Measurements from ENCODE around the gene SKIDA1.

The SKIDA1 gene

DNA sequence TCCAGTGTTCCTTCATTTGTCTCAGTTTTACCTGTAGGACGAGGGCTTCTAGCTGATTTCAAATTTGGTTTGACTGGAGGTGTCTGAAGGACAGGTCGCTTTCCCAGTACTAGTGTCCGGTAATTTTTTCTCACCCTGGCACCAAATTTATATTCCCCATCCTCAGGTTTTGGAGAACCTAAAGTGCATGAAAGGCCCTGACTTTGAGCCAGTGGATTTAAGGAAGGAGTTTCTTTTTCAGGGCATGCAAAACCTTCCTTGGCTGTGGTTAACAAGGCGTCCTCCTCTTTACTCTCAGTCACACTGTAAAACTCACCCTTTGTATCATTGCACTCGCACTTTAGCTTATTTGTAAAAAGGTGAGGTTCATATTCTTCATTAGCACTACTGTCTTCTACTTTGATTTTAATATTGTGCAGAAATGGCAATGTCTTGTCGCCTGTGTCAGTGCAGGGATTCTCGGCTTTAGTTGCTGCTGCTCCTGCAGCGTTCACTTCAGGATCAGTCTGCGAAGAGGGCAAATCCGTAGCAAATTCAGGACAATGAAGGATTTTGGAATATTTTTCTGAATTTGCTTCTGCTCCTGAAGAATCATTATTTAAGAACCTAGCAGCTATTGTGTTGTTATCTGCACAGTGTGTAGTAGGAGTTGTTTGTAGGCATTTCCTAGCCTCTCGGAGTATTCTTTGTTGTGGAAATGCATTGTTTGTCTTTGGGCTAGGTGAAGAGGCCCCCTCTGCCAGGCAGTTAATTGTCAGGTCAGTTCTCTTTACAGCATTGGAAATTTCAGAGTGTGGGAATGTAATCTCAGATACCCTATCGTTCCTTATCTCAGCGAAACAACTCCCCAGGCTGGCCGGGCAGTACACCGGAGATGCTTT lies 9.9 kb downstream of the SKIDA1 start:
- DNase-seq: no peak

GRCh38 chr10:21514818-21515351 lies 10.6 kb downstream of the SKIDA1 start:
- DNase-seq: no peak

DNA sequence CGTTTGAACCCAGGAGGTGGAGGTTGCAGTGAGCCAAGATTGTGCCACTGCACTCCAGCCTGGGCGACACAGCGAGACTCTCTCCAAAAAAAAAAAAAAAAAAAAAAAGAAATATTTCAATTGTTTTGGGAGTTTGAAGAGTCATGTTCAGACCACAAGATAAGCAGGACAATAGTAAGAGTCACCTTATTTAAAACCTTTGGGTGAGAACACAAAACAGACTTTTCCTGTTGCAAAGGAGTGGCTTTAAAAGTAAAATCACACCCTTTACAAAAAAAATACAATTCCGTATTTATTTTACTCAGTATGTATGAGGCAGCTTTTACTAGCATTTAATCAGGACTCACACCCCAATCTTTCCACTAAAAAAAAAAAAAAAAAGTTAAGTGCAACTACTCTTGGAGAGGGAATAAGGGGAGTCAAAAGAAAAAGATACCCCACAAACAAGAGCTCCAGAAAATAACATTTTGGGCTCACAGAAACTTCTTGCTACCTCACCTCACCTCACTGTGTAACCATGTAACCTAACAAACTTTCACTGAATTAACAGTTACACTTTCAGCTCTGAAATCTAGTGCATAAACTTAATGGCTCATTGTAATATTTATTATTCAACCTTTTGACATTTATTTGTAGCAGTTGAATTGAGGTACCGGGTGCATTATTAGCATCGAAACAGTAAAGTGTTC lies 11.2 kb downstream of the SKIDA1 start:
- DNase-seq: no peak

DNA sequence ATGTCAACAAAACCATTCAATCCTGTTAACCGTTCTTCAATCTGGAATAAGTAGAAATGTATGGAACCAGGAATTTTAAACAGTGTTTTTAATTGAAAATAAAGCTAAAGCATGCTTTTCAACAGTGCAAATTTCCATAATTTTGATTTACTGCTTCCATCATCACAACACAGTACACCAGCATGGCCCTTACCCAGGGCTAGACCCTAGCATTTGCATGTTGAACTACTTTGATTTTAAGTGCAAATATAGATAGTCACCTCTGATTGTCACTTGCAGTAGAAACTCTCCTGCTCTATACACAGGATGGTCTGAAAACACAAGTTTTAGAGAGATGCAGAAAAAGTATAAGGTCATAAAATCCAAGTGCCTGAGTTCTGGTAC lies 12.1 kb downstream of the SKIDA1 start:
- DNase-seq: no peak

GRCh38 chr10:21512573-21513404 lies 12.7 kb downstream of the SKIDA1 start:
- no peak for DNase-seq

DNA sequence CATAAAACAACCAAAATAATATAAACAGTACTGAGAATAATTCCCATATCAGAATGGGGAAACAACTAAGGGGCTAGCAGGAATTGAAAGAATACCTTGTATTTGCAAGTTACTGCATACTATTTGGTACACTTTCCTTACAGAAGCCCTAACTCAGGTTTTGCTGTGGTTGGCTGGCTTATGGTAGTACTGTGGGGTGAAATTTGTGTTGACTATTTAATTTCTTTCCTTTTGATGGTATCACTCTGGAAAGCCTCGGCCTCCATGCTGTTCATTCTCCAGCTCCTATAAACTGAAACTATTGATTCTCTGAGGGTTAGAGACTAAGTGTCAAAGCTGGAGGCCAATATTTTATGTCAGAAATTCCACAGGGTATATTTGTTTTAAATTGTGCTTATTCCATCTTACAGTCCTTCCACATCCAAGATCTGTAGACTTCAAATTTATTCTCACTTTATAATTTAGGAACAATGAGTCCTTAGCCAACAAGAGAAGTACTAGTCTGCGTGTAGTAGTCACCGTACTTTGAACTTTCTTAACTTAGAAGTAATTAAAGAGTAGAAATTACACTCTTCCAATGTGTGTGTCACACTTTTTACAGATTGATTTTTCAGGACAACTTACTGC lies 13.4 kb downstream of the SKIDA1 start:
- no peak for DNase-seq

DNA sequence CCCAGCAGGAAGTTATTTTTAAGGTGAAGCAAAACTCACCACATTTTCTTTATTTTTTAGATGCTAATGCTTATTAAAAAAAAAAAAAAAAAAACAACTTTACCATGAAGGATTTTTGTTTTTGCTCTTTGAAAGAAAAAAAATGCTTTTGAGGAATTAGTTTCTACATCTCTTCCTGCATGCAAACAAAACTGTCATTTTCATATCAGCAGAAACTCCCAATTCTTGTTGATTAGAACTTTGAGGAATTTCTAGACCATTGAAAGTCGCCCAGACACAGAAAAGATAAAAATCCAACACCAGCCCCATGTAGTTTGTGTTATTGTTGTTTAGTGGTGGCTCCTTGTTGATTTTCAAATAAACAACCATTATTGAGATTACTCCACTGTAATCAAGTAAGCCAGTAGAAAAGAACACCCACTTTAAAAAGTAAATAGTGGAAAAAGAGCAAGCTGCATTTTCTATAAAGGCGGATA lies 14.3 kb downstream of the SKIDA1 start:
- no peak for DNase-seq

DNA sequence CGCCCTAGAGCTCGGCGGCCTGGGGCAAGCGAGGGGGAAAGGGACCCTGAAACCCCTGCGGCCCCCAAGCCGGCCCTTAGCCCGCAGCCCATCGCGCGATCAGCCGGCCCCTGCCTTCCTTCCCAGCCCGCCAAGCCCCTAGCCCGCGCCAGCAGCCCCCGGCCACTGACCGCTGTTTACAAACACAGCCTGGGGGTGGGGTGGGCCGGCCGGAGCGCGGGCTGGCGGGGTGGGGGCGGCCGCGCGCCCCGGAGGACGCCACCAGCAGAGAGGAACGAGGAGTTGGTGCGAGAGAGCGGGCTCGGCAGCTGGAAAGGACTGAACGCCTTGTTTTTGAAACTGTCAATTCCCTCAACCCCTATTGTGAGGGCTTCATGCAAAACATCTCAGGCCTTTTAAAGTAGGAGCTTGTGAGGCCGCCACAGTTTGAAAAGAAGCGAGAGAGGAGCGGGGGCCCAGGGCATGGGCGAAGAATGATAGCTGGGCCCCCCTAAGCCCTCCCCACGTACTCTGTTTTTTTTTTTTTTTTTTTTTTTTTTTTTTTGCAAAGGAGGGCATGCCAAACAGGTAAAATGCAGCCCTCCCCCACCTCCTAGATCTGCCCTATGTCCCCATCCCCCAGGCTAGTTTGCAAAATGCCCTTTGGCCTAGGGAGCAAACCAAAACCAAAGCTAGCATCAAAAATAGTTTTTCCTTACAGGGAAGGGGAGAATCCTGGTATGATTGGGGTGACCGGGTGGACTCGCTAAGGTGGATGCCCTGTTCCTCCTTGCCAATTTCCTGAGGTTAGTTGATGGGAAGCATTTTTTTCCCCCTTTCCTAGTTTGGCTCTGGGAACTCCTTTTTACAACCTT lies 15.0 kb downstream of the SKIDA1 start:
- no peak for DNase-seq

GRCh38 chr10:21509341-21510240 lies 15.9 kb downstream of the SKIDA1 start:
- no peak for DNase-seq

DNA sequence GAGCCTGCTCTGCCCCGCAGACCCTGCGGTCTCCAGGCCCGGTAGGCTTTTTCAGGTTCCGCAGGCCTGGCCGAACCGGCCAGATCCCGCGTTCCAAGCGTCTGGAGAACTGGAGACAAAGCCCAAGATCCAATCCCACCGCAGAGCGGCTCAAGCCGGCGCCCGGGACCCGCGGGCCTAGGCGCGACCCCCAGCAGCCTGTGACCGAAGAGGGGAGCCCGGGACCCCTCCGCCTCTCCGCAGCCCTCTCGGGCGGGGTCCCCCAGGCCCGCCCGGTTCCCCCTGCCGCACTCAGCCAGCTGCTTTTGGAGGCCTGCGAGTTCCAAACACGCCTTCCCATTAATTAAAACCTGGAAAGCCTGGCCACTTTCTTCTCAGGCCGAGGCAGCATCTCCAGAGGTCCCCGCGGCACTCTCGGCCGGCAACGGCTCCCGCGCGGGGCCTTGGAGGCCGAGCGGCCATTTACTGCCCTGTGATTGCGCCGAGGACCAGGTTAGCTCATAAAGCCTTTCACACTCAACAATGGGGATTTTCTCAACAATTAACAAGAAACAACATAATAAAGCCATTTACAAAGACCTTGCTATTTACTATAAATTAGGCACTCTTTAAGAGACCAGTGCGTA lies 16.7 kb downstream of the SKIDA1 start:
- DNase-seq: no peak

DNA sequence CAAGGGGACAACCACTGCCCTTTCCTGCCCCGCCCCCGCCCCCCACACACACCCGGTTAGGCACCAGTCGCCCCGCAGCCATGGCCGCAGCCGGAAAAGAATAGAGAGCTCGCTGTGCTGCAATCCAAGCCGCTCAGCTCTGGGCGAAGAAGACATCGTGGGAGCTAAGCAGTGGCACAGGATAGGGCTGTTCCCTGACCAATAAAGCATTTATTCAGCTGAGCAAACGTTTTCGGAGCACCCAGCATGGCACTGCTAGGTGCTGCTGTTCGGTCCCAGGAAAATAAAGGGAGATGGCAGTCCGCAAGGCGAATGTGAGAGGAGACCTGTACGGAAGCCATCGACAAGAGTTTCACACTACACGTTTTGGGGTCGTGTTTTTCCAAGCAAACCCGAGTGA lies 18.3 kb downstream of the SKIDA1 start:
- no peak for DNase-seq

DNA sequence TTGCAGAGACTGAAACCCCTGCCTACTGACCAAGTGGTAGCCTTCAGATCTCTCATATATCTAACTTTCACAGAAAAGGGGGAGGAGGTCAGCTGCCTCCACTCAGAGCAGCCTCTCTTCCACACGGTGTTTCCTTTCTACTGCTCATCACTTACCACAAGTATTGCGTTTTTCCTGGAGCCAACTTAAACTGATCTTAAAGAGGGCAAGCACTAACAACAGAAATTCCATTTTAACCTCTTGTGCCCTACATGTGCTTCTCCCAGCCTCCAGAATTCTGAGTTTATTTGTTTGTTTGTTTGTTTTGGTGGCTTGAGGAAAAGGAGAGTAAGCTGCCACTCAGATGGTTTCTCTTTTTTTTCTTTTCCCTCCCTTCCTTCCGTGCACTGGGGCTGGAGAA lies 19.1 kb downstream of the SKIDA1 start:
- DNase-seq: no peak

GRCh38 chr10:21505711-21506278 lies 19.7 kb downstream of the SKIDA1 start:
- no peak for DNase-seq

- DNase-seq: no peak
These were observed 21.9 kb downstream of the SKIDA1 start for GRCh38 chr10:21503542-21503941.

GRCh38 chr10:21502348-21502740 lies 23.1 kb downstream of the SKIDA1 start:
- DNase-seq: no peak

- DNase-seq: no peak
These were observed 23.6 kb downstream of the SKIDA1 start for GRCh38 chr10:21501731-21502347.

DNA sequence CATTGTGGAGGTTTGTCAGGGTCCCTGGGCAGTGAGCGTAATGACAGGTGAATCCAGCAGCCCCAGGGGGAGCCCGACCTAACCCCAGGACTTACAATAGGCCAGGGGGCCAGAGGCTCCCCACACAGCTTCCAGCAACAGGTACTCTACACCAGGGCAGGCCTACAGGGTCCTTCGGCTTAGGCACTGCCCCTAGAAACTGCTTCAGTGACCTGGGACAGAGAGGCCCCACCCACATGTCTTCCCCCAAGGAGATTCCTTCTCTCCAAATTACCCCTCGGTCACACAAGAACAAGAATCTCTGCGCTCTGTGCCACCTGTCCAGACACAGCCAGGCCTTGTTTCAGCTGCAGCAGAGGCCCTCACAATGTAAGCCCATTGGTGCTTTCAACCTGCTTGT lies 24.4 kb downstream of the SKIDA1 start:
- DNase-seq: no peak

- DNase-seq: no peak
These were observed 24.9 kb downstream of the SKIDA1 start for GRCh38 chr10:21500578-21500910.

Measured in T1000 (cell line).